HepG2 (cell line): ENCODE data around the gene TCF25. TPM values are rescaled to one million over a fixed set of nuclear protein-coding genes. Genes with fewer than 3 reads are reported as not detected.
A peak's percentile ranks its signal among the peaks of the same experiment; 100 is the strongest.

Experiments used
- CTCF ChIP-seq: sonication (generic); formaldehyde crosslinking; IDR thresholded peaks from 2 replicates; pipeline ENCODE4 v1.5.0; 2020; ENCODE audit warnings: mild to moderate bottlenecking, missing genetic modification reagents, moderate library complexity
- HIVEP1 ChIP-seq: sonication (generic); formaldehyde crosslinking; IDR thresholded peaks from 2 replicates; pipeline ENCODE4 v1.4.0; 2020; ENCODE audit warnings: mild to moderate bottlenecking, missing genetic modification reagents
- IRF1 ChIP-seq: sonication (generic); formaldehyde crosslinking; IDR thresholded peaks from 2 replicates; pipeline ENCODE4 v1.4.0; 2020; ENCODE audit warnings: low read depth, mild to moderate bottlenecking, missing genetic modification reagents
- ISX ChIP-seq: sonication (generic); formaldehyde crosslinking; conservative IDR thresholded peaks from 2 replicates; pipeline ENCODE4 v1.5.0; 2020; ENCODE audit warnings: missing genetic modification reagents
- KLF9 ChIP-seq: IDR thresholded peaks from 2 replicates; pipeline ENCODE4 v1.6.1; 2016; ENCODE audit warnings: low read depth
- LRRFIP1 ChIP-seq: sonication (generic); formaldehyde crosslinking; conservative IDR thresholded peaks from 2 replicates; pipeline ENCODE4 v1.4.0; 2020; ENCODE audit warnings: missing genetic modification reagents
- RAD21 ChIP-seq: fragments of 450-650 bp; formaldehyde crosslinking; IDR thresholded peaks from 2 replicates; pipeline ENCODE4 v1.5.0; 2020; ENCODE audit warnings: mild to moderate bottlenecking
- ZNF546 ChIP-seq: sonication (generic); formaldehyde crosslinking; conservative IDR thresholded peaks from 2 replicates; pipeline ENCODE4 v1.8.1; 2023; ENCODE audit warnings: mild to moderate bottlenecking, missing genetic modification reagents
- ZNF605 ChIP-seq: sonication (generic); formaldehyde crosslinking; IDR thresholded peaks from 2 replicates; pipeline ENCODE4 v1.8.0; 2022; ENCODE audit warnings: mild to moderate bottlenecking, missing genetic modification reagents
- polyA plus RNA-seq, 8 experiments: library from polyadenylated mRNA; depleted of rRNA in 3 of 8; stranded (reverse) in 7 of 8; unstranded in 1 of 8; fragments of >200 nt; fragmentation: Illumina TruSeq in 4 of 8; extraction: Trizol in 4 of 8; gene quantifications; 2 replicates each; pipeline versions ENCODE4 v1.2.1 to v1.2.3, GENCODE V29; 2011 to 2016; ENCODE audit warnings: low read depth in 4 of 8, missing spikeins in 1 of 8, mixed read lengths in 1 of 8; ENCODE audit not compliant: insufficient read depth in 1 of 8
- total RNA-seq, 5 experiments: library from RNA; depleted of rRNA; stranded (reverse); fragments of >200 nt; fragmentation: Illumina TruSeq; extraction: Trizol; gene quantifications; 2 replicates each; pipeline ENCODE4 v1.2.3, GENCODE V29; 2016; ENCODE audit warnings: low read depth in 1 of 5
- TF ChIP-seq, protein P1 (sequence below): sonication (generic); formaldehyde crosslinking; IDR thresholded peaks from 2 replicates; pipeline ENCODE4 v1.5.0; 2020; ENCODE audit warnings: mild to moderate bottlenecking, low read depth, missing genetic modification reagents, borderline replicate concordance

Gene TCF25
- total and polyA plus RNA-seq, 2 of the 13 experiments (the other 11 are each of a cell fraction or from before 2014, with no cell fraction given), result 138 to 206 TPM

DNA sequence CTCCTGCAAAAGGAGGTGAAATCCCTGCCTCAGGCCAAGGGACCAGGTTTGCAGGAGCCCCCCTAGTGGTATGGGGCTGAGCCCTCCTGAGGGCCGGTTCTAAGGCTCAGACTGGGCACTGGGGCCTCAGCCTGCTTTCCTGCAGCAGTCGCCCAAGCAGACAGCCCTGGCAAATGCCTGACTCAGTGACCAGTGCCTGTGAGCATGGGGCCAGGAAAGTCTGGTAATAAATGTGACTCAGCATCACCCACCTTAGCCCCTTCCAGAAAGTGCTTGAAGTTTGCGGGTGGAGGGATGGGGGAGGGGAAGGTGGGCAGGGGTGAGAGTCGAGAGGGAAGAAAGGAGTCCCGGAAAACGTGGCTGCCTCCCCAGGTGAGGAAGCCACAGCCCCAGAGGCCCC lies 47.3 kb downstream of the TCF25 start (continued):
- peak; percentile 41; the same call in 1 of the 2 replicates for TF ChIP-seq ZNF605 (CRISPR knock-in tag)
- no peak for TF ChIP-seq KLF9 (CRISPR knock-in tag)
- TF ChIP-seq HIVEP1 (CRISPR knock-in tag), result no peak
- TF ChIP-seq ZNF546 (CRISPR knock-in tag), result peak; percentile 91; the same call in 1 of the 2 replicates
- 0 out of 2 replicates have a peak, but pooled peaks have one; percentile 11 for TF ChIP-seq CTCF (CRISPR knock-in tag)
- 0 out of 2 replicates have a peak, but pooled peaks have one; percentile 11 for TF ChIP-seq ISX (CRISPR knock-in tag)
- no peak for TF ChIP-seq IRF1 (CRISPR knock-in tag)
- TF ChIP-seq RAD21 (CRISPR knock-in tag), result 0 out of 2 replicates have a peak, but pooled peaks have one; percentile 8
- no peak for TF ChIP-seq LRRFIP1 (CRISPR knock-in tag)
- TF ChIP-seq, protein P1, sequence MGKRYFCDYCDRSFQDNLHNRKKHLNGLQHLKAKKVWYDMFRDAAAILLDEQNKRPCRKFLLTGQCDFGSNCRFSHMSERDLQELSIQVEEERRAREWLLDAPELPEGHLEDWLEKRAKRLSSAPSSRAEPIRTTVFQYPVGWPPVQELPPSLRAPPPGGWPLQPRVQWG (CRISPR knock-in tag), result no peak
